ENCODE results near the gene PRPF39.

- no peak for TF ChIP-seq CTCF (IDR thresholded peaks at IDR 0.05)
- TF ChIP-seq POLR2A (IDR thresholded peaks at IDR 0.05), result no peak
Observed at GRCh38 chr14:45123271-45123670, 39.4 kb downstream of the PRPF39 start.
